CD14-positive monocyte (primary cell): ENCODE measurements around the gene SEPHS2. TPM values are rescaled to one million over a fixed set of nuclear protein-coding genes. Genes with fewer than 3 reads are reported as not detected.

Experiments
- DNase-seq, 3 donors: peaks; one replicate each; pipeline ENCODE4 v3.0.0-alpha.2; 2011 to 2022
- H2AFZ ChIP-seq: 2 replicates; pipeline ENCODE4 v1.6.0; 2012; ENCODE audit warnings: mild to moderate bottlenecking, low read depth, low read length, inconsistent platforms; ENCODE audit not compliant: insufficient read depth, poor library complexity, severe bottlenecking
- H3K27ac ChIP-seq, 2 donors: 1 replicate in 1 of 2; 2 replicates in 1 of 2; pipeline ENCODE4 v1.5.1; 2012 to 2013; ENCODE audit warnings: low read length in 2 of 2, control low read depth in 1 of 2, inconsistent platforms in 1 of 2, low read depth in 1 of 2, mild to moderate bottlenecking in 1 of 2
- H3K27me3 ChIP-seq, 2 donors: one replicate each; pipeline versions ENCODE4 v1.6.0 to v1.6.1; 2011 to 2013; ENCODE audit warnings: low read length in 2 of 2; ENCODE audit not compliant: control insufficient read depth in 2 of 2, insufficient read depth in 2 of 2
- H3K36me3 ChIP-seq, 2 donors: replicated peaks in 1 of 2; 1 replicate in 1 of 2; 2 replicates in 1 of 2; pipeline versions ENCODE4 v1.5.1 to v1.6.1; 2012 to 2013; ENCODE audit warnings: low read length in 2 of 2, control low read depth in 1 of 2, inconsistent platforms in 1 of 2, mild to moderate bottlenecking in 1 of 2; ENCODE audit not compliant: insufficient read depth in 2 of 2, control insufficient read depth in 1 of 2
- H3K4me1 ChIP-seq, 2 donors: 1 replicate in 1 of 2; 2 replicates in 1 of 2; pipeline versions ENCODE4 v1.5.1 to v1.6.1; 2012 to 2013; ENCODE audit warnings: low read length in 2 of 2, control low read depth in 1 of 2, inconsistent platforms in 1 of 2, mild to moderate bottlenecking in 1 of 2, moderate library complexity in 1 of 2; ENCODE audit not compliant: insufficient read depth in 2 of 2, control insufficient read depth in 1 of 2
- H3K4me2 ChIP-seq: replicated peaks from 2 replicates; pipeline ENCODE3; 2012; ENCODE audit warnings: low read length, moderate library complexity, mild to moderate bottlenecking; ENCODE audit not compliant: poor library complexity, severe bottlenecking; ENCODE audit errors: extremely low read depth
- H3K4me3 ChIP-seq, 3 experiments: fragments of 200-600 bp in 1 of 3; sonication (generic) in 1 of 3; replicated peaks in 1 of 3; 1 replicate in 2 of 3; 2 replicates in 1 of 3; pipeline ENCODE4 v1.5.1; 2011 to 2013; ENCODE audit warnings: low read length in 3 of 3, mild to moderate bottlenecking in 3 of 3, control low read depth in 2 of 3, low read depth in 2 of 3, inconsistent platforms in 1 of 3, moderate library complexity in 1 of 3
- H3K79me2 ChIP-seq: 2 replicates; pipeline ENCODE4 v1.6.0; 2012; ENCODE audit warnings: mild to moderate bottlenecking, control low read depth, inconsistent platforms, low read length, moderate library complexity; ENCODE audit not compliant: insufficient read depth
- H3K9ac ChIP-seq: 2 replicates; pipeline ENCODE4 v1.6.0; 2017; ENCODE audit warnings: low read length, mild to moderate bottlenecking; ENCODE audit not compliant: insufficient read depth, poor library complexity, severe bottlenecking
- H3K9me3 ChIP-seq, 2 donors: replicated peaks in 1 of 2; 1 replicate in 1 of 2; 2 replicates in 1 of 2; pipeline versions ENCODE4 v1.5.1 to v1.6.1; 2012 to 2013; ENCODE audit warnings: low read length in 2 of 2, control low read depth in 1 of 2; ENCODE audit not compliant: control insufficient read depth in 1 of 2, insufficient read depth in 1 of 2
- H4K20me1 ChIP-seq: 2 replicates; pipeline ENCODE4 v1.6.0; 2012; ENCODE audit warnings: mild to moderate bottlenecking, low read length, control low read depth, moderate library complexity; ENCODE audit not compliant: insufficient read depth
- H3K27ac Mint-ChIP-seq, 7 donors: one replicate each; pipeline ENCODE4 v1.8.0; 2020; ENCODE audit warnings: mild to moderate bottlenecking in 7 of 7, mixed read lengths in 7 of 7, moderate library complexity in 6 of 7, inconsistent platforms in 2 of 7
- H3K27me3 Mint-ChIP-seq, 3 donors: one replicate each; pipeline ENCODE4 v1.8.0; 2021 to 2022; ENCODE audit warnings: low read depth in 3 of 3, mild to moderate bottlenecking in 3 of 3, mixed read lengths in 3 of 3, moderate library complexity in 3 of 3, inconsistent platforms in 1 of 3
- H3K36me3 Mint-ChIP-seq, 2 donors: one replicate each; pipeline ENCODE4 v1.8.0; 2020; ENCODE audit warnings: mixed read lengths in 2 of 2, inconsistent platforms in 1 of 2, mild to moderate bottlenecking in 1 of 2
- H3K4me1 Mint-ChIP-seq: one replicate; pipeline ENCODE4 v1.8.0; 2020; ENCODE audit warnings: mild to moderate bottlenecking, mixed read lengths
- H3K4me3 Mint-ChIP-seq, 2 donors: one replicate each; pipeline ENCODE4 v1.8.0; 2020; ENCODE audit warnings: mild to moderate bottlenecking in 2 of 2, mixed read lengths in 2 of 2, moderate library complexity in 1 of 2
- H3K9me3 Mint-ChIP-seq, 7 donors: one replicate each; pipeline ENCODE4 v1.8.0; 2020 to 2022; ENCODE audit warnings: mixed read lengths in 7 of 7, mild to moderate bottlenecking in 6 of 7, moderate library complexity in 6 of 7, inconsistent platforms in 2 of 7
- CTCF ChIP-seq: fragments of 200-600 bp; IDR thresholded peaks from one replicate; pipeline ENCODE4 v1.8.0; 2022; ENCODE audit warnings: antibody characterized with exemption, mild to moderate bottlenecking
- WGBS: methylation state at CpG from one replicate; pipeline ENCODE4 v1.1.5; 2013; ENCODE audit warnings: missing lambda C conversion rate; ENCODE audit not compliant: insufficient coverage; 5-methylcytosine and 5-hydroxymethylcytosine counted together
- intact Hi-C, 2 donors: fragments of 100-400 bp; cut with micrococcal nuclease; formaldehyde crosslinking; loops; one replicate each; pipeline versions ENCODE4 v1.15.0 to v1.15.1; 2023
- polyA plus RNA-seq, 3 donors: library from polyadenylated mRNA; depleted of rRNA in 1 of 3; unstranded in 2 of 3; stranded (reverse) in 1 of 3; fragments of 300-500 nt in 2 of 3; fragments of >200 nt in 1 of 3; fragmentation: Illumina TruSeq in 2 of 3; gene quantifications; 1 replicate in 2 of 3; 2 replicates in 1 of 3; pipeline ENCODE4 v1.2.3, GENCODE V29; 2012 to 2021

The SEPHS2 gene
- polyA plus RNA-seq, 3 donors: 12.8 to 56.4 (median 54.2) TPM

DNA sequence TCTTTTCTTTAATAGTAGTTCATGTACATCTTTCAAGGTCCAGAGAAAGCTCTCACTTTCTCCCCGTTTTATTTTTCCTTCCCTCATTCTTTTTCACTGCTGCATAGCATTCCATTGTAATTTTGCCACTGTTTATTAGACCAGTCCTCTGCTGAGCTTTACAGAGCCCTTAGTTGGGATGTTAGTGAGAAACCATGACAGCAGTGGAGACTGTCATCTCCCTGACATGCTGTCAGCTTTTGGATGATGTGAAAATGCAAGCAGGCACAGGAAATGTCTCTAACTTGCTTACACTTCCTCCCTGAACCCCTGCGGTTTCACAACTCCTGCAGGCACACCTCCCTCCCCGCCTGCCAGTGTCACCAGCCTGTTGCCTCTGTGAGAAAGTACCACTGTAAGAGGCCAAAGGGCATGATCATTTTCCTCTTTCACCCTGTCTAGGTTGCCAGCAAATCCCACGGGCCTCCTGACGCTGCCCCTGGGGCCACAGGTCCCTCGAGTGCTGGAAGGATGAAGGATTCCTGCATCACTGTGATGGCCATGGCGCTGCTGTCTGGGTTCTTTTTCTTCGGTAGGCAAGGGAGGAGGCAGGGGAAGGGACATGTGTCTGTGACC is 26.8 kb upstream of the SEPHS2 start, which contains the start of gene ITGAL:
Gene ITGAL (plus strand): TSS at position 415 of the 615 bp plus-strand sequence. CDS start 96 bp downstream, at position 511.
- Mint-ChIP-seq H3K27me3 (no peaks in the 10 kb centered on the region), H3K4me1 (peaks cover 69% of the 10 kb centered on the region), H3K9me3 (peaks cover 0 to 3% (median 0%) of the 10 kb centered on the region in 7 donors), H3K27ac (peak within 1 kb of the TSS; percentile 93 to 99 (median 98)), H3K4me3 (peak within 1 kb of the TSS; percentile 95 to 96), H3K36me3 (peaks cover 23 to 31% of the 10 kb centered on the region in 2 donors)
- Histone ChIP-seq H3K4me2 (peak within 1 kb of the TSS; percentile 93), H2AFZ (peak within 1 kb of the TSS; percentile 64), H3K4me1 (peaks cover 64 to 88% of the 10 kb centered on the region in 2 donors), H3K27ac (peak within 1 kb of the TSS; percentile 86 to 91), H3K4me3 (peak within 1 kb of the TSS; percentile 60 to 94 (median 68)), H3K36me3 (peaks cover 28 to 34% of the 10 kb centered on the region in 2 donors), H3K9ac (peak within 1 kb of the TSS; percentile 63), H3K27me3 (no peaks in the 10 kb centered on the region), H4K20me1 (peaks cover 42% of the 10 kb centered on the region), H3K9me3 (no peaks in the 10 kb centered on the region), H3K79me2 (peaks cover 75% of the 10 kb centered on the region)
- intact Hi-C loops: no loop called here
- no peak for TF ChIP-seq CTCF
- peak; percentile 85 to 91 (median 86) for DNase-seq
- WGBS: 0% methylated on average over 6 of the region's 8 CpGs

DNA sequence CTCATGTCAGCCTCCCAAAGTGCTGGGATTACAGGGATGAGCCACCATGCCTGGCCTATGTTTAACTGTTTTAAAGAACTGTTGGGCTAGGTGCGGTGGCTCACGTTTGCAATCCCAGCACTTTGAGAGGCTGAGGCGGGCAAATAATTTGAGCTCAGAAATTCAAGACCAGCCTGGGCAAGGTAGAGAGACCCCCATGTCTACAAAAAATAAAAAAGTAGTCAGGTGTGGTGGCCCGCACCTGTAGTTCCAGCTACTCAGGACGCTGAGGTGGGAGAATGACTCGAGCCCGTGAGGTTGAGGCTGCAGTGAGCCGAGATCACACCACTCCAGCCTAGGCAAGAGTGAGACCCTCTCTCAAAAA is 24.9 kb upstream of the SEPHS2 start:
- peaks cover 11 to 14% of the 10 kb centered on the region in 2 donors for H3K36me3 Mint-ChIP-seq
- Histone ChIP-seq H3K27me3 (no peaks in the 10 kb centered on the region), H3K27ac (peak overlapping the region in 1 of 2 donors; percentile 91), H4K20me1 (peaks cover 24% of the 10 kb centered on the region), H3K4me3 (no peak overlapping the region), H3K4me1 (peaks cover 58 to 78% of the 10 kb centered on the region in 2 donors), H3K9ac (no peak overlapping the region), H2AFZ (no peak overlapping the region), H3K9me3 (no peaks in the 10 kb centered on the region), H3K36me3 (peaks cover 12 to 16% of the 10 kb centered on the region in 2 donors), H3K4me2 (no peak overlapping the region), H3K79me2 (peaks cover 58% of the 10 kb centered on the region)
- 90% methylated on average over 2 of the region's 8 CpGs for WGBS
- H3K27ac Mint-ChIP-seq: peak overlapping the region in 6 of 7 donors; percentile 14 to 95 (median 94)
- peaks cover 0 to 3% (median 0%) of the 10 kb centered on the region in 7 donors for H3K9me3 Mint-ChIP-seq
- no peak overlapping the region for H3K4me3 Mint-ChIP-seq
- no peak for DNase-seq
- no peak for TF ChIP-seq CTCF
- H3K27me3 Mint-ChIP-seq: no peaks in the 10 kb centered on the region
- peaks cover 65% of the 10 kb centered on the region for H3K4me1 Mint-ChIP-seq
- intact Hi-C loops: no loop called here
